GM12878 (cell line): ENCODE data around the gene NFE2L2. TPM values are rescaled to one million over a fixed set of nuclear protein-coding genes. Genes with fewer than 3 reads are reported as not detected.
A peak's percentile ranks its signal among the peaks of the same experiment; 100 is the strongest.

Experiments used
- CEBPB ChIP-seq, 2 experiments: fragments of 150-350 bp in 1 of 2; IDR thresholded peaks; 2 replicates each; pipeline ENCODE4 v1.6.1; 2012 to 2014; ENCODE audit warnings: low read depth in 2 of 2, low read length in 2 of 2, borderline replicate concordance in 1 of 2, inconsistent platforms in 1 of 2
- JUND ChIP-seq: IDR thresholded peaks from 2 replicates; pipeline ENCODE4 v1.6.1; 2012; ENCODE audit warnings: low read depth, mild to moderate bottlenecking, low read length, improper control_type of control experiment, moderate library complexity
- NR2C1 ChIP-seq: fragments of 450-650 bp; IDR thresholded peaks from 2 replicates; pipeline ENCODE4 v1.6.1; 2017; ENCODE audit warnings: antibody characterized with exemption, mild to moderate bottlenecking, moderate library complexity
- PAX8 ChIP-seq: fragments of 450-650 bp; IDR thresholded peaks from 2 replicates; pipeline ENCODE4 v1.6.1; 2017; ENCODE audit warnings: mild to moderate bottlenecking, moderate library complexity
- PML ChIP-seq: IDR thresholded peaks from 2 replicates; pipeline ENCODE4 v1.6.1; 2012; ENCODE audit warnings: low read length, inconsistent platforms
- RELB ChIP-seq: fragments of 450-650 bp; IDR thresholded peaks from 2 replicates; pipeline ENCODE4 v1.6.1; 2017; ENCODE audit warnings: low read depth, mild to moderate bottlenecking, moderate library complexity
- STAT1 ChIP-seq: fragments of 450-650 bp; conservative IDR thresholded peaks from 2 replicates; pipeline ENCODE4 v1.6.1; 2014; ENCODE audit warnings: antibody characterized with exemption, mild to moderate bottlenecking
- TAF1 ChIP-seq: IDR thresholded peaks from 2 replicates; pipeline ENCODE4 v1.6.1; 2011; ENCODE audit warnings: mild to moderate bottlenecking, low read depth, low read length, borderline replicate concordance
- TCF7 ChIP-seq: IDR thresholded peaks from 2 replicates; pipeline ENCODE4 v1.6.1; 2014; ENCODE audit warnings: antibody characterized with exemption, borderline replicate concordance
- ZNF687 ChIP-seq: fragments of 450-650 bp; IDR thresholded peaks from 2 replicates; pipeline ENCODE4 v1.6.1; 2017; ENCODE audit warnings: mild to moderate bottlenecking, moderate library complexity
- polyA plus RNA-seq, 11 experiments: library from polyadenylated mRNA; depleted of rRNA in 4 of 11; unstranded in 6 of 11; stranded (reverse) in 5 of 11; fragments of >200 nt; fragmentation: Nextera tagmentation in 4 of 11; fragmentation: Illumina TruSeq in 1 of 11; extraction: Ambion mirVana in 4 of 11; extraction: Trizol in 1 of 11; gene quantifications; 1 replicate in 1 of 11; 2 replicates in 10 of 11; pipeline versions ENCODE4 v1.2.1 to v1.2.3, GENCODE V29; 2011 to 2016; ENCODE audit warnings: inconsistent platforms in 2 of 11, missing spikeins in 2 of 11, low read depth in 1 of 11
- total RNA-seq, 4 experiments: library from RNA; depleted of rRNA in 3 of 4; stranded (reverse); fragments of >200 nt in 3 of 4; fragmentation: Illumina TruSeq in 1 of 4; extraction: Trizol in 1 of 4; gene quantifications; 2 replicates each; pipeline versions ENCODE4 v1.2.1 to v1.2.3, GENCODE V29; 2013 to 2021

NFE2L2 gene
- total and polyA plus RNA-seq, 10 of the 15 experiments (the other 5 are each of a cell fraction or from before 2014, with no cell fraction given) = 18.4 to 69.8 (median 37.1) TPM

DNA sequence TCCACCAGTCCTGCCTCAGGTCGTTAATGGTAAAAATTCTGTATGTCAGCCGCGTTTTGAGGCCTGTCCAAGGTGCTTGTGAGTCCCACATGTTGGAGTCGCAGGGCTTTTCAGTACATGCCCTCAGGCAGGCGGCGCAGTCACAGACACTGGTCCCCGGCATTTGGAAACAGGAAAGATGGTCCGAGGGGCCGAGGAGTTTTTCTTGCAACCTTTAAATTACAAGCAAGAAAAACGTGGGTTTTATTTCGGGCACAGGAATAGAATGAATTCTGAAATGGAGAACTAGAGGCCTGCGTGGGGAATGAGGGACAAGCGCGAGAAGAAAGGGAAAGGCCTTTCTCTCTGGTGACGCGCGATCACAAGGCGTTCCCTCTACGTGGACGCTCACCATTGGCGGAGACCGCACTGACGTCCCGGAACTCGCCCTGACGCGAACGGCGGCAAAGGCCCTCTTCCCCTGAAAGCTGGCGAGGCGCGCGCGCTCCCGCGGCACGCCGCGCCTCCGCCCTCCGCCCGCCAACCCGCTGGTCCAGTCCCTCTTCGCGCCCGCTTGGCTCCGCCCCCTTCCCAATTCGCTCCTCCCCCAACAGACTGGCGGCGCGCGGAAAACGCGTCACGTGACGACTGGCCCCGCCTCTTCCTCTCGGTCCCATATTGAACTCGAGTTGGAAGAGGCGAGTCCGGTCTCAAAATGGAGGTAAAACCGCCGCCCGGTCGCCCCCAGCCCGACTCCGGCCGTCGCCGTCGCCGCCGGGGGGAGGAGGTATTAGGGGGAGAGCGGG lies 52.2 kb downstream of the NFE2L2 start, which contains the start of gene HNRNPA3 (continued):
- TF ChIP-seq JUND (0 out of 2 replicates have a peak, but pooled peaks have one; percentile 32), RELB (0 out of 2 replicates have a peak, but pooled peaks have one; percentile 80), NR2C1 (no peak), STAT1 (no peak), PML (peak; percentile 97), TCF7 (peak; percentile 51; the same call in 1 of the 2 replicates), PAX8 (0 out of 2 replicates have a peak, but pooled peaks have one; percentile 74), TAF1 (peak; percentile 88), CEBPB (IDR thresholded peaks at IDR 0.05; ENCODE audit: borderline replicate concordance in 1 of 2, low read depth in 2 of 2, low read length in 2 of 2) (no peak), ZNF687 (peak; percentile 94)
